Brain microvascular endothelial cell (primary cell): Measurements from ENCODE around the gene PCDHGA12.
"Not testable (repeated sequence)": the region's sequence is repeated elsewhere in the genome, so short reads cannot be mapped to it uniquely, and the experiment has no call there.

ENCODE experiments used
- DNase-seq: peaks from one replicate; pipeline ENCODE4 v3.0.0-alpha.2; 2020
- H3K27ac ChIP-seq: fragments of 250-450 bp; sonication (Bioruptor Pico); 2 replicates; pipeline ENCODE4 v1.5.1; 2020; ENCODE audit warnings: mild to moderate bottlenecking, moderate library complexity
- H3K27me3 ChIP-seq: fragments of 250-450 bp; sonication (Bioruptor Pico); replicated peaks from 2 replicates; pipeline ENCODE4 v1.5.1; 2020; ENCODE audit warnings: mild to moderate bottlenecking
- H3K36me3 ChIP-seq: fragments of 250-450 bp; sonication (Bioruptor Pico); replicated peaks from 2 replicates; pipeline ENCODE4 v1.5.1; 2020; ENCODE audit warnings: mild to moderate bottlenecking
- H3K4me3 ChIP-seq: 2 replicates; pipeline ENCODE4 v1.5.1; 2011; ENCODE audit warnings: low read depth, mild to moderate bottlenecking, control low read depth, low read length, moderate library complexity
- CTCF ChIP-seq: IDR thresholded peaks from 2 replicates; pipeline ENCODE4 v1.5.1; 2011; ENCODE audit warnings: low read depth, mild to moderate bottlenecking, moderate library complexity, low read length, control low read depth, inconsistent platforms; ENCODE audit errors: missing control alignments
- in situ Hi-C: cut with HindIII; loops from 2 replicates; pipeline ENCODE4 v1.10.0; 2017; ENCODE audit warnings: low sequenced_read_pairs, low pct_ligation_motif_present

The PCDHGA12 gene

GRCh38 chr5:141397756-141398551, 32.4 kb upstream of the PCDHGA12 start, which contains the start of gene PCDHGB5:
PCDHGB5 (plus strand) TSS chr5:141397947; CDS start chr5:141398128, 181 bp downstream.
- peak within 1 kb of the TSS; percentile 42 for H3K4me3 ChIP-seq
- H3K27ac ChIP-seq, H3K36me3 ChIP-seq, in situ Hi-C loops, H3K27me3 ChIP-seq: not testable (repeated sequence)
- peak; percentile 71 for TF ChIP-seq CTCF
- peak; percentile 62 for DNase-seq

GRCh38 chr5:141398608-141399007, 31.7 kb upstream of the PCDHGA12 start:
- H3K27ac ChIP-seq = no peak overlapping the region
- no peak overlapping the region for H3K4me3 ChIP-seq
- in situ Hi-C loops = no loop called here
- no peak for DNase-seq
- no peak for TF ChIP-seq CTCF
- no peaks in the 10 kb centered on the region for H3K36me3 ChIP-seq
- H3K27me3 ChIP-seq = no peaks in the 10 kb centered on the region

- no peak for DNase-seq
- no peaks in the 10 kb centered on the region for H3K36me3 ChIP-seq
- in situ Hi-C loops = loop anchor here (25.0 kb wide), 1 partner anchor 113 kb away; no protein-coding TSS in a partner anchor
- TF ChIP-seq CTCF = no peak
- H3K4me3 ChIP-seq = no peak overlapping the region
- no peaks in the 10 kb centered on the region for H3K27me3 ChIP-seq
- no peak overlapping the region for H3K27ac ChIP-seq
These were observed 30.6 kb upstream of the PCDHGA12 start for GRCh38 chr5:141399555-141400258.

GRCh38 chr5:141402553-141403243, 27.6 kb upstream of the PCDHGA12 start, which contains the start of gene PCDHGA9:
PCDHGA9 (plus strand) TSS chr5:141402778; CDS start chr5:141402953, 175 bp downstream.
- in situ Hi-C loops = loop anchor here (25.0 kb wide), 1 partner anchor 110 kb away; no protein-coding TSS in a partner anchor
- no peaks in the 10 kb centered on the region for H3K27me3 ChIP-seq
- no peaks in the 10 kb centered on the region for H3K36me3 ChIP-seq
- TF ChIP-seq CTCF = peak; percentile 62
- peak; percentile 24 for DNase-seq
- peak within 1 kb of the TSS; percentile 22 for H3K4me3 ChIP-seq
- no peak within 1 kb of the TSS for H3K27ac ChIP-seq

GRCh38 chr5:141403387-141403786, 26.9 kb upstream of the PCDHGA12 start:
- no peak for DNase-seq
- Histone ChIP-seq H3K27ac (no peak overlapping the region), H3K27me3 (no peaks in the 10 kb centered on the region), H3K36me3 (no peaks in the 10 kb centered on the region), H3K4me3 (no peak overlapping the region)
- no peak for TF ChIP-seq CTCF
- in situ Hi-C loops = loop anchor here (25.0 kb wide), 1 partner anchor 109 kb away; no protein-coding TSS in a partner anchor
